Stimulated activated naive CD4-positive, alpha-beta T cell treated with Interleukin-2 at 50 U/mL for 16 hours (primary cell): ENCODE measurements around the gene MARS2.
"Not testable (repeated sequence)": the region's sequence is repeated elsewhere in the genome, so short reads cannot be mapped to it uniquely, and the experiment has no call there.

Experiments
- DNase-seq: peaks from one replicate; lab custom pipeline; 2025; lab: John Stamatoyannopoulos, UW

MARS2 gene

DNA sequence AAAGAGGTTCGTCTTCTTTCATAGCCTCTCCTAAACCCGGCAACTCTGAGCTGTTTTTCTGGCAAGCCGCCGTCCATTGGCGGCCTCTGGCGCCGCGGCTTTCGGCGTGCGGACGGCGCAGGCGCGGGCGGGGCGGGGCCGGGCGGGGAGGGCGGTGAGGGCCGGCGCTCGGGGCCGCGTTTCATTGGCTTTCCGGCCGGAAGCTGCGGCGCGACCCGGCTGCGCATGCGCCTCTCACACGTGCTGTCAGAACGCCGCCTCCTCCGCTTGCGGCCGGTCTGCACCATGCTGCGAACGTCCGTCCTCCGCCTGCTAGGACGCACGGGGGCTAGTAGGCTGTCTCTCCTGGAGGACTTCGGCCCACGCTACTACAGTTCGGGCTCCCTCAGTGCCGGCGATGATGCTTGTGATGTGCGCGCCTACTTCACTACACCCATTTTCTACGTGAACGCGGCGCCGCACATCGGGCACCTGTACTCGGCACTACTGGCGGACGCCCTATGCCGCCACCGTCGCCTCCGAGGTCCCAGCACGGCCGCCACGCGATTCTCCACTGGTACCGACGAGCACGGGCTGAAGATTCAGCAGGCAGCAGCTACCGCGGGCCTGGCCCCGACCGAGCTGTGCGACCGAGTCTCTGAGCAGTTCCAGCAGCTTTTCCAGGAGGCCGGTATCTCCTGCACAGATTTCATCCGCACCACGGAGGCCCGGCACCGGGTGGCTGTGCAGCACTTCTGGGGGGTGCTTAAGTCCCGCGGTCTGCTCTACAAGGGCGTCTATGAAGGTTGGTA, at the start of gene MARS2:
TSS of gene MARS2 (plus strand) at position 249 of the 791 bp plus-strand sequence. CDS start at position 286, 37 bp downstream.
- DNase-seq, result peak; percentile 90

DNA sequence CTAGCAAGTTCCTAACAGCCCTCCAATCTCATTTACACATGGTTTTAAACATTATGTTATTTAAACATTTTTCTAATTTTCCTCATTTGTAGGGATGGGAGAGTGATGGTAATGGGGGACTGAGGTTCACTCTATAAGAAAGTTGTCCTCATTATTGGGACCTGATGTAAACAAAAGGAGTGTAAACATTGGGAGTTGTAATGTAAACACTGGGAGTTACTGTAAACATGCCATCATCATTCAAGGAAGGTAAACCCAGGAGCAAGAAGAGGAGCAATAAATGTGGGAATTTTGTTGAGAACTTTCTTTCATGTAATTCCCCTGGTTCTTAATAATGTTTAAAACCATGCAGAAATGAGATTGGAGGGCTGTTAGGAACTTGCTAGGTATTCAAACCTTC, 47.6 kb upstream of the MARS2 start:
- DNase-seq, result no peak

DNA sequence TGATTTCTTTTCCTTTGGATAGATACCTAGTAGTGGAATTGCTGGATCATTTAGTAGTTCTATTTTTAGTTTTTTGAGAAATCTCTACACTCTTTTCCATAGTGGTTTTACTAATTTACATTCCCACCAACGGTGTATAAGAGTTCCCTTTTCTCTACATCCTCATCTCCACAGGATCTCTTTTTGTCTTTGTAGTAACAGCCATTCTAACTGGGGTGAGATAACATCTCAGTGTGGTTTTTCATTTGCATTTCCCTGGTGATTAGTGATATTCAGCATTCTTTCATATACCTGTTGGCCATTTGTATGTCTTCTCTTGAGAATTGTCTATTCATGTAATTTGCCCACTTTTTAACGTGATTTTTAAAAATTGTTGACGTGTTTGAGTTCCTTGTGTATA, 43.5 kb upstream of the MARS2 start:
- DNase-seq, result no peak

DNA sequence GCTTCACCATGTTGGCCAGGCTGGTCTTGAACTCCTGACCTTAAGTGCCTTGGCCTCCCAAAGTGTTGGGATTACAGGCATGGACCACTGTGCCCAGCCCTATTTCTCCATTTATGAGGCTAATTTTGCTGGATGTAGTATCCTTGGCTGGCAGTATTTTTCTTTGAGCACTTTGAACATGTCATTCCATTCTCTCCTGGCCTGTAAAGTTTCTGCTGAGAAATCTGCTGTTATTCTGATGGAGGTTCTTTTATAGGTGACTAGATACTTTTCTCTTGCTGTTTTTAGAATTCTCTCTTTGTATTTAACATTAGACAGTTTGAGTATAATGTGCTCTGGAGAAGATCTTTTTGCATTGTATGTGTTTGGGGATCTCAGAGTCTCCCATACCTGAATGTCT, 38.9 kb upstream of the MARS2 start:
- no peak for DNase-seq

DNA sequence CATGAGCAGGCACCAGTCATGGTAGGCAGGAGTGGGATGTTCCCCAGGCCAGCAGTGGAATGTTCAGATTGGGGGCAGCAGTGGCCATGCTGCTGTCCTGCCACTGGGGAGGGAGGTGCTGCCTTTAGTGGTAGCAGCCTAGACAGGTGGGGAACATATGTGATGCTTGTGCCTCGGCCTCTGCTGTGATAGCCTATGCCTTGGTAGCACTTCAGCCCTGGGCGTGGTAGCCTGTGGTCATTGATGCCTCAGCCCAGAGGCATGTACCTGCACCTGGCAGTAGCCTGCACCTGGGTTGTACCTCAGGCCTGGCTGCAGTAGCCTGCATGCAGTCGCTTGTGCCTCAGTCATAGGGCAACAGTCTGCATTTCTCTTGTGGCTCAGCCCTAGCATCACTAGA, 36.9 kb upstream of the MARS2 start:
- no peak for DNase-seq

DNA sequence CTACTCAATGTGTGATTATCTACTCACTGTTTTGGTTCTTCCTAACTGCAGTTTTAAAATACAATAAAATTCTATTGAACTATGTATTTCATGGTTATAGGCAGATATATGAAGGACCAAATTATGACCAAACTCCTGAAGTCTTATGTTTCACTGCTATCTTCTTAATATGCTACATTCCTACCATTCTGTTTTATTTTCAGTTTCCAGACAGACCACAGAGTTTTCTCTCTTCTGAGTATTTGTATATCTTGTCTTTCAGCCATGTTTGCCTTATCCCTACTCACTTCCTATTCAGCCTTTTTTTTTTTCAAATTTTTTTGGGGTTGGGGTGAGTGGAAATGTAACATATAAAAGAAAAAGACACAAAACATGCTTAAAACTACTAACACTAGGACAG, 36.1 kb upstream of the MARS2 start:
- DNase-seq, result no peak

DNA sequence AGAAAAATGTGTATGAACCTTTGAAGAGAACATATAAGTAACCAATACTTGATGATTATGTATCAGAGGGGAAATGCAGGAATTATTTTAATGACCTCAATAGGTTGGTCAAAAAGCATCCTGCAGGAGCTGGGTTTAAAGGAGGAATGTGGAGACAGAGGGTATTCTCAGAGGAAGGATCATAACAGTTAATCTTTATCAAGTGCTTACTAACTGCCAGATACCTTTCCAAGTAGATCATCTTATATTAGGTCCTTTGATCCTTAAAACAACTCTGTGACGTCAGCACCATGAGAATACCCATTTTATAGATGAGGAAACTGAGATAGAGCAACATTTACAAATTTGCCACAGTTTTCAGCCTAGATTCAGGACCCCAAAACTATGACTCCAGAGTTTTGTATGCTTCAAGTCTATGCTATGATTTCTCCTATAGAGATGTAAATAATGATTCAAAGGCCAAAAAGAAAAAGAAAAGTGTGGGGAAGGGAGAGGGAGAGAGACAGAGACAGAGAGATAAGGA, 32.7 kb upstream of the MARS2 start:
- DNase-seq, result no peak

DNA sequence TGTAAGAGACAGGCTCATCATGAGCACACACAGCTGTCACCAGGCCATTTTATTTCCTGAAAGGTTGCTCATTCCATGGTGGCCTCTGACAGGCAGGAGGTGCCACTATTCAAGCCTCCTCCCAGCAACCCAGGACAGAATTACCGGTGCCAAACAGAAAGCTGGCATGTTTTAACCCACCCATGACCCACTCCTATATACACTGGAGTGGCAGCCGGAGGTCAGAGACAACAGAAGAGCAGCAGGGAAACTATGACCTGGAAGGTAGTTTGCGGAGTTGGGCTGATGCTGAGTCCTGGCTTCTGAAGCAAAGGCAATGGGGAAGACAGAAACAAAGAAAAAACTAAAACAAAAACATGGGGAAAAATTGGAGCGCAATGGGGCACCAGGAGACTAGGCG, 32.1 kb upstream of the MARS2 start:
- no peak for DNase-seq

DNA sequence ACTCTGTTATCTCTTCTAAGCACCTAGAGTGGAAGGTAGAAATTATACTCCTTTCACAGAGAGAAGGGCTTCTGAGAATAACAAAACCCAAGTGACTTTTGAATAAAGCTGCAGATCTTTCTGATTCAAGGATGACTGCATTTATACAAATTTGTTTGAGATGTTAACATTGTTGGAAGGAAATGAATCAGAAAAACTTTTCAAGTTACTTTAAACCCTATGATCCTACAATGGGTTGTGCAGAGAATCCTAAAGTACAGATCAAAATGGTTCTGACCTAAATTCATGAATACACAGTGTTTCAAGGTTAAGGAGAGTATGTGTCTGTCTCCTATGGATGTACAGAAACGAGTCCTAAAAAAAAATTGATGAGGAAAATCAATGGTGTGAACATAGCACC, 31.6 kb upstream of the MARS2 start:
- no peak for DNase-seq

DNA sequence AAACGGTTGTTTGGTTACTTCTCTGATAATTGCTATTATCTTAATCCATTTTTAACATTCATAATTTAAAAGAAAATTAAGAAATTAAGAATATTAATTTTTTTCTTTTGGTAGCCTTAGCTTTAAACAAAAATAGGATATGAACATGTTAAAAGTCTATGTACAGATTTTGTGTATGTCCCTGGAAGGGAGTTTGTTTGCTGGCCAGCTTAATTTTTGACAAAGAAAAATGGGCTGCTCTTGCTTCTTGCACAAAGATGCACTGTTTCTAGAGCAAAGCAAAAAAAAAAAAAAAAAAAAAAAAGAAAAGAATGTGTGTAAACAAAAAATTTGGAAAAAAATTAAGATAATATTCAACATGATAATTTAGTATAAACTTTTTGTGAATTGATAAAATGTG, 31.1 kb upstream of the MARS2 start:
- no peak for DNase-seq

DNA sequence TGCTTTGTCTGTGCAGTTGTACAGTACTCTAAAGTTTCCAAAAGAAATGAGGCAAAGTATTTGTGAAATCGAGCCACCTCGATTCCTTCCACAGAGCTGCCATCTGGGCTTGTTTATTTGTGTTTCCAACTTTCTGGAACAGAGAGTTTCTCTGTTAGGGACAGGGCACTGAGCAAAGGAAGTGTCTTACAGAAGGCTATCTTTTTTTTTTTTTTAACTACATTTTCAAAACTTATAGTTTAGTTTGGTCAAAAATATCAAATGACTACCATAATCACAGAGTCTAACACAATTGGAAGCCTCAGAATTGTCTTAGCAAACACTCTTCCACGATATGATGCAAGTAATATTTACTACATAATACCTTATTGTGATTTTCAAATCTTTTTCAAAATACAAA, 30.6 kb upstream of the MARS2 start:
- DNase-seq, result no peak

DNA sequence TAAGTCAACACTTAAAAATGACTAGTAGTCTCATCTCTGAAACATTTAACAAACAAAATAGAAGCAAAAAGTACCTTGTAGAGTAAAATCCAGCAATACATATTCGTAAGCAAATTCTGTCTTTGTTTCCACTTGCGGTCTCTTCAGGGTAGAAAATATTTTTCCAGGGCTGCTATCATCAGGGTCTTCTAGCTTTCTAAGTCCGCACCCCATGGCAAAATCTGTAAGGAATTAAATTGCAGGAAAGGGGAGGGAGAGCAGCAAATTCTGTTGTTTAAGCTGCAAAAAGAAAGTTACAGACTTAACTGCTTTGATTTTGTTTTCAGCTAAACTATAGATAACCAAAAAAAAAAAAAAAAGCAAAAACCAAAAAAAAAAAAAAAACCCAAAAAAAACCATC, 29.9 kb upstream of the MARS2 start, which contains the start of gene RFTN2:
TSS of gene RFTN2 (minus strand) at position 342 of the 400 bp plus-strand sequence. CDS start at position 213, 129 bp downstream.
- no peak for DNase-seq

DNA sequence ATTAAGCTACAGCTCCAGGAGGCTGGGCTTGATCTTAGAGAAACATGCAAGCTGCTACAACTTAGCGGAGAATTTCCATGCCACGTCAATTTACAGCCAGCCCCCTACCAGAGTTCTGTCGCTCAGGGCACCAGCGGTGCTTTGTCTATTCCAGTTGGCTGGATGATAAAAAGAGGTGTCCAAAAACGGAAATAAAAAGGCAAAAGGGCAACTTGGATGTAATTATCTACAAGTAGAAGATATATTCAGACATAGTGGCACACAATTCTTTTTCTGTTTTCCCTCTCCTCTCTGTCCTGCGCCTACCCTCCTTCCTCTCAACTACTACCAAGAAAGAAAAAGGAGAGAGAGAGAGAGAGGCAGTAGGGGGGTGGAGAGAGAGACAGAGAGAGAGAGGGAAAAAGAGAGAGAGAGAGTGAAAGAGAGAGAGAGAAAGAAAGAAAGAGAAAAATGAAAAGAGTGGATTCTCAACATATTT, 29.4 kb upstream of the MARS2 start:
- no peak for DNase-seq

DNA sequence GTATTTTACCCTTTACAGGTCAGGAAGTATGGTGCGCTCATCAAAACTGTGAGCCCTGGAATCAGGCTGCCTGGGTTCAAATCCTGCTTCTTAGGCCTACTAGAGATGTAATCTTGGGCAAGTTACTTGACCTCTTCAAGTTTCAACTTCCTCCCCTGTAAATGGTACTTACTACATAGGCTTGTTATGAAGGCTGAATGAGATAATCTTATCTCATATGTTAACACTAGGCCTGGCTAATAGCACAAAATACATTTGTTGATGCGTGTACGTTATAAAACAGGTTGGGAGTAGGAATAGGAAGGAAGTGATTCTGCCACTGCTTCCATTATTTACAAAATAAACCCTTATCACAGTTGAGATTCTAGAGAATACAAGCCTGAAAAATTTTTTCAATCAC, 28.1 kb upstream of the MARS2 start:
- DNase-seq, result no peak

DNA sequence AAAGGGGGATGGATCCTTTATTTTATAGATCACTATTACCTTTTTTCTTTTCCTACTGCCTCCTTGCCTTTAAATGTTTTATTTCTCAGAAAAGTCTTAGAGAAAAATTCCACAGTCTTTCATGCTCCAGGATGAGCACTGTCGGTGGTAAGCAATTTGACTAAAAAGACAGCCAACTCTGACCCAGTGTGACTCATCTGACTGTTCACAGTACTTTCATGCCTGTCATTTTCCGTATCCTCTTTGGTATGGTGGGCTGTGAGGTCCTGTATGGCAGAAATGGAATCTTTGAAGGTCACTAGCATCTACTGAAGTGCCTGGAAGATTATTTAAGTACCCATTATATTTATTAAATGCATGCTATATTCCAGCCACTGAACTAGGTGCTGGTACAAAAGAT, 27.7 kb upstream of the MARS2 start:
- DNase-seq, result no peak

DNA sequence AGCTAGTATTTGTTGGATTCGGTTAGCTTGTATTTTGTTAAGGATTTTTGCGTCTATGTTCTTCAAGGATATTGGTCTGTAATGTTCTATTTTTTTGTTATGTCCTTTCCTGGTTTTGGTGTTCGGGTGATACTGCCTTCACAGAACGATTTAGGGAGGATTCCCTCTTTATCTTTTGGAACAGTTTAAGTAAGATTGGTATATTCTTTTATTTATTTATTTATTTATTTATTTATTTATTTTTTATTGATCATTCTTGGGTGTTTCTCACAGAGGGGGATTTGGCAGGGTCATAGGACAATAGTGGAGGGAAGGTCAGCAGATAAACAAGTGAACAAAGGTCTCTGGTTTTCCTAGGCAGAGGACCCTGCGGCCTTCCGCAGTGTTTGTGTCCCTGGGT, 10.0 kb upstream of the MARS2 start:
- DNase-seq, result not testable (repeated sequence)

DNA sequence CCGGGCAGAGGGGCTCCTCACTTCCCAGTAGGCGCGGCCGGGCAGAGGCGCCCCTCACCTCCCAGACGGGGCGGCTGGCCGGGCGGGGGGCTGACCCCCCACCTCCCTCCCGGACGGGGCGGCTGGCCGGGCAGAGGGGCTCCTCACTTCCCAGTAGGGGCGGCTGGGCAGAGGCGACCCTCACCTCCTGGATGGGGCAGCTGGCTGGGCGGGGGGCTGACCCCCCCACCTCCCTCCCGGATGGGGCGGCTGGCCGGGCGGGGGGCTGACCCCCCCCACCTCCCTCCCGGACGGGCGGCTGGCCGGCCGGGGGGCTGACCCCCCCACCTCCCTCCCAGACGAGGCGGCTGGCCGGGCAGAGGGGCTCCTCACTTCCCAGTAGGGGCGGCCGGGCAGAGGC, 9.2 kb upstream of the MARS2 start:
- DNase-seq, result not testable (repeated sequence)

DNA sequence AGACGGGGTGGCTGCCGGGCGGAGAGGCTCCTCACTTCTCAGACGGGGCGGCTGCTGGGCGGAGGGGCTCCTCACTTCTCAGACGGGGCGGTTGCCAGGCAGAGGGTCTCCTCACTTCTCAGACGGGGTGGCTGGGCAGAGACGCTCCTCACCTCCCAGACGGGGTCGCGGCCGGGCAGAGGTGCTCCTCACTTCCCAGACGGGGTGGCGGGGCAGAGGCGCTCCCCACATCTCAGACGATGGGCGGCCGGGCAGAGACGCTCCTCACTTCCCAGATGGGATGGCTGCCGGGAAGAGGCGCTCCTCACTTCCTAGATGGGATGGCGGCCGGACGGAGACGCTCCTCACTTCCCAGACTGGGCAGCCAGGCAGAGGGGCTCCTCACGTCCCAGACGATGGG, 8.6 kb upstream of the MARS2 start:
- not testable (repeated sequence) for DNase-seq

DNA sequence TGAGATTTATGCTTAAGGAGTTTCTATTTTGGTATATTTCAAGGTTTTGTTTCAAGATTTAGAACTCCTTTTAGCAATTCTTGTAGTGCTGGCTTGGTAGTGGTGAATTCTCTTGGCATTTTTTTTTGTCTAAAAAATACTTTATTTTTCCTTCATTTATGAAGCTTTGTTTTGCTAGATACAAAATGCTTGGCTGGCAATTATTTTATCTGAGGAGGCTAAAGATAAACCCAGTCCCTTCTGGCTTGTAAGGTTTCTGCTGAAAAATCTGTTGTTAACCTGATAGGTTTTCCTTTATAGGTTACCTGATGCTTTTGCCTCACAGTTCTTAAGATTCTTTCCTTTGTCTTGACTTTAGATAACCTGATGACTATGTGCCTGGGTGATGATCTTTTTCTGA, 5.4 kb upstream of the MARS2 start:
- DNase-seq, result not testable (repeated sequence)

DNA sequence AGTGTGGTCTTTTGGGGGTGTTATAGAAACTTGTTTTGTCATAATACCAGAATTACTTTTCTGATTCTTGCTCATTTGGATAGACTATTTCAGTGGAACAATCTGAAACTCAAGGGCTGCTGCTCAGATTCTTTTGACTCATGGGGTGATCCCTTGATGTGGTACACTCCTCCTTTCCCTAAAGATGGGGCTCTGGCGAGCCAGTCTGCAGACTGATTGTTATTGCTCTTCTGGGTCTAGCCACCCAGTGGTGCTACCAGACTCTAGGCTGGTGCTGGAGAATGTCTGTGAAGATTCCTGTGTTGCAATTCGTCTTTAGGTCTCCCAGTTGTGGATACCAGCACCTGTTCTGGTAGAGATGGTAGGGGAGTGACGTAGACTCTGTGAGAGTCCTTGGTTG, 4.2 kb upstream of the MARS2 start:
- DNase-seq, result no peak

DNA sequence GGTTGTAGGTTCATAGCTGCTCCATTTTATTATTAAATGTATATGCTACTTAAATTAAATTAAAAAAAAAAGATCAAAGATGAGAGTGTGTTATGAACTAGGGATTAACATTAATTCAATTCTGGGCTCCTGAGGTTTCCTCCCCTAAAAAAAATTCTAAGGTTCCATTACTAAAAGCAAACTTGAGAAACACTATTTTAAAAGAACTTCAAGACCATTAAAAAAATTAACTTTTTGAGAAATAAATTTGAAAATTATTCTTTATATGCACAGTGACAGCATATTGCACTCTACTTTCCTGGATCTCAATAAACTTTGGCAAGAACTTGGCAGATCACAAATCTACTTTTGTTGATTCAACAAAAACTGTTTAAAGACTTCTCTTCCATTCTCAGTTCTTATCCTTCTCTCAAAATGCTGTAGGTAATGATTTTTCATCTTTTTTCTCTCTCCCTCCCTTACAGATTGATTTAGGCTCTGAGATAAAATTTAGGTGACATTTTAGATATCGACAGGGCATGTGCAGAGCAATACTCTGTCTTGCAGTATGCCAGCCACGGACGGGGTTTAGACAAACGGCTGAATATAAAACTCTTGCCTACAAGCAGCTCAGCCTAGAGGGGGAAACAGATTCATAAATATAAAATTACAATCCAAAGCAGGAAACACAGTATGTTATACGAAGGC, 592 bp upstream of the MARS2 start:
- no peak for DNase-seq

DNA sequence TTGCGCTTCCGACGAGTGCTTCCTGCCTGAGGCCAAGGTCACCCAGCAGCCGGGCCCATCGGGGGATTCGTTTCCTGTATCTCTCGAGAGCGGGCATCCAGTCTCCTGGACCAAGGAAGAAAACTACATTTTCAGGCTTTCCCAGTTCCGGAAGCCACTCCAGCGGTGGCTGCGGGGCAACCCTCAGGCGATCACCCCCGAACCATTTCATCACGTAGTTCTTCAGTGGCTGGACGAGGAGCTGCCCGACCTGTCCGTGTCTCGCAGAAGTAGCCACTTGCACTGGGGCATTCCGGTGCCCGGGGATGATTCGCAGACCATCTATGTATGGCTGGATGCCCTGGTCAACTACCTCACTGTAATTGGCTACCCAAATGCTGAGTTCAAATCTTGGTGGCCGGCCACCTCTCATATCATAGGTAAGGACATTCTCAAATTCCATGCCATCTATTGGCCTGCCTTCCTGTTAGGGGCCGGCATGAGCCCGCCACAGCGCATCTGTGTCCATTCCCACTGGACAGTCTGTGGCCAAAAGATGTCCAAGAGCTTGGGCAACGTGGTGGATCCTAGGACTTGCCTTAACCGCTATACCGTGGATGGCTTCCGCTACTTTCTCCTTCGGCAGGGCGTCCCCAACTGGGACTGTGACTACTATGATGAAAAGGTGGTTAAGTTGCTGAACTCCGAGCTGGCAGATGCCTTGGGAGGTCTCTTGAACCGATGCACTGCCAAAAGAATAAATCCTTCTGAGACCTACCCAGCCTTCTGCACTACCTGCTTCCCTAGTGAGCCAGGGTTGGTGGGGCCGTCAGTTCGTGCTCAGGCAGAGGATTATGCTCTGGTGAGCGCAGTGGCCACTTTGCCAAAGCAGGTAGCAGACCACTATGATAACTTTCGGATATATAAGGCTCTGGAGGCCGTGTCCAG, 1.0 kb downstream of the MARS2 start:
- DNase-seq, result peak; percentile 18
